K562 (cell line): Measurements from ENCODE around the gene FGG.

Experiments used
- CTCF ChIP-seq, 3 experiments: IDR thresholded peaks in 2 of 3; conservative IDR thresholded peaks in 1 of 3; 2 replicates each; pipeline ENCODE4 v1.5.1; 2011 to 2012; ENCODE audit warnings: low read length in 3 of 3, mild to moderate bottlenecking in 3 of 3, control low read depth in 2 of 3, improper control_type of control experiment in 1 of 3, inconsistent platforms in 1 of 3, low read depth in 1 of 3, mixed read lengths in 1 of 3, moderate library complexity in 1 of 3; ENCODE audit not compliant: insufficient read depth in 2 of 3
- FOXK2 ChIP-seq, 2 experiments: fragments of 450-650 bp; IDR thresholded peaks in 1 of 2; conservative IDR thresholded peaks in 1 of 2; 2 replicates each; pipeline ENCODE4 v1.6.1; 2016; ENCODE audit warnings: low read depth in 2 of 2, mild to moderate bottlenecking in 1 of 2

GRCh38 chr4:154618708-154619315, 6.4 kb upstream of the FGG start:
- TF ChIP-seq FOXK2 (conservative IDR thresholded peaks at IDR 0.05 in 1 of 2, IDR thresholded peaks at IDR 0.05 in 1 of 2; ENCODE audit: low read depth in 2 of 2): no peak
- TF ChIP-seq CTCF (IDR thresholded peaks at IDR 0.05 in 2 of 3, conservative IDR thresholded peaks at IDR 0.05 in 1 of 3; ENCODE audit: insufficient read depth in 2 of 3, low read depth in 1 of 3, low read length in 3 of 3): peak; percentile 68 to 83 (median 69)
